Measurements from ENCODE around the gene RABEP1.
"Not testable (repeated sequence)": the region's sequence is repeated elsewhere in the genome, so short reads cannot be mapped to it uniquely, and the experiment has no call there.

RABEP1 gene

DNA sequence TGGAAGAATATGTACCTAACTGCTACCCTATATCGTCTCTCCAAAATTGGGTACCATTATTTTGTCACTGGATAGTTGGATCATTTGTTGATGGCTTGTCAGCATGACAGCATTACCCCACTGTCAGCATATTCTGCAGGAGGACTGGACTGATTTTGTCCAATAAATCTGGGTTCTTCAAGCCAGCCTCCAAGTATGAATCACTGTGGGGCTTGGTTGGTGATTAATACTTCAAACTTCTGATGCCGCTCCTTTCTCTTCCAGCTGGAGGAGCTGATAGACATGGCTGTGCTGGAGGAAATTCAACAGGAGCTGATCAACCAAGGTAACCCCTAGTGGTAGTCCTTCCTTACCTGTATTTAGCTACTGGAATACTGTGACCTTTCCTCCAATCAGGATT lies 140.4 kb downstream of the RABEP1 start:
- peak; percentile 21 to 34 for DNase-seq (ENCODE audit: low read depth in 2 of 2)

DNA sequence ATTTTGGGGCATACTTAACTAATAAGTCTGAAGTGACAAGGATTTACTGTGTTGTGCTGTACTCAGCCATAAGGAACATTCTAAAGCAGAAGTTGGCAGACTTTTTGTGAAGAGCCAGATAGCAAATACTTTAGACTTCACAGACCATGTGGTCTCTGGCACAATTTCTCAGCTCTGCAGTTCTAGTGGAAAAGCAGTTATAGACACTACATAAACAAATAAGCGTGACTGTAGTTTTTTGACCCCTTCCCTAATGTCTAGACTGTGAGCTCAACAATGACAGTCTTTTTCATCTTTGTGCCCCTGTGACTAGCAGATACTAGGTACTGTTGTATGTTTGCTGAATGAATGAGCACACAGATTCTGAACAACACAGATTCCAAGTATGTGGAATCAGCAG lies 142.8 kb downstream of the RABEP1 start:
- DNase-seq (ENCODE audit: low read depth in 2 of 2) = no peak

DNA sequence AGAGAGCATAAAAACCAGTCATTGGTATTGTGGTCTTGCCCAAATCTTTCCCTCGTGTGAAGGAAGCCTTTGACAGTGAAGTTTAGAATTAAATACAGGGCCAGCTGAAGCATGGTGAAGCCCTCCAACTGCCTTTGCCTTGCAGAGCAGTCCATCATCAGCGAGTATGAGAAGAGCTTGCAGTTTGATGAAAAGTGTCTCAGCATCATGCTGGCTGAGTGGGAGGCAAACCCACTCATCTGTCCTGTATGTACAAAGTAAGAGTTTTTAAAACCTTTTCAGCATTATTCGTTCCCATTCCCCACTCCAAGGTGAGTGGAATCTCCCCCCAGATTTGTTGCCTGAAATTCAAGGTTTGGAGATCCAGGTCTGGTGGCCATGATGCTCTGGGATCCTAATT lies 143.7 kb downstream of the RABEP1 start:
- DNase-seq (ENCODE audit: low read depth in 2 of 2) = no peak

DNA sequence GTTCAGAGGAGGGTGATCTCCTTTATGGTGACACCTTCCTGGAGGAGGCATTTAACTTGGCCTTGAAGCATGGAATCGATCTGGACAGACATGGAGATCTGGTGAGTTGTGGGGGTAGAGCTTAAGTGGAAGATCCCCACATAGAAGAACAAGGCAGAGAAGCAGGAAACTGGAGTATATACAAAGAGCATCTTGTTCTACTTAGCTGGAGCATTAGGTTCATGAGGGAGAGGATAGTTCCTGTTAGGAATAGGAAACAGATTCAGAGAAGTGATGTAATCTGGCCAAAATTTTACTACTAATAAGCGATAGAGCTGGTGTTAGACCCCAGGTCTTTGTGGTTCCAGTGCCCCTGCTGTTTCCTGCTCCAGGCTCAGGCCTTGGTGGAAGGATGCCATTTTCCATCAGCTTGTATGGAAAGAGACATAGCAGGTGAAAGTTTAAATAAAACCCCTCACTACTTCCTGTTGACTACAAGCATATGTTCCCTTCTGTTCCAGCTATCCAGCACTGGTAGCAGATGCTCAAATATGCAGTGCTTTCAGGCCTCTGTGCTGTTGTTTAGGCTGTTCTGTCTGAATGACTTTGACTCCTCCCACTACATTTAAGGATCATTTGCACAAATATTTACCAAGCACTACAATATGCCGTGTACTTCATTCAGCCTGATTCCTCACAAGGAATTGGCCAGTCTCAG lies 147.3 kb downstream of the RABEP1 start:
- DNase-seq (ENCODE audit: low read depth in 2 of 2) = no peak

DNA sequence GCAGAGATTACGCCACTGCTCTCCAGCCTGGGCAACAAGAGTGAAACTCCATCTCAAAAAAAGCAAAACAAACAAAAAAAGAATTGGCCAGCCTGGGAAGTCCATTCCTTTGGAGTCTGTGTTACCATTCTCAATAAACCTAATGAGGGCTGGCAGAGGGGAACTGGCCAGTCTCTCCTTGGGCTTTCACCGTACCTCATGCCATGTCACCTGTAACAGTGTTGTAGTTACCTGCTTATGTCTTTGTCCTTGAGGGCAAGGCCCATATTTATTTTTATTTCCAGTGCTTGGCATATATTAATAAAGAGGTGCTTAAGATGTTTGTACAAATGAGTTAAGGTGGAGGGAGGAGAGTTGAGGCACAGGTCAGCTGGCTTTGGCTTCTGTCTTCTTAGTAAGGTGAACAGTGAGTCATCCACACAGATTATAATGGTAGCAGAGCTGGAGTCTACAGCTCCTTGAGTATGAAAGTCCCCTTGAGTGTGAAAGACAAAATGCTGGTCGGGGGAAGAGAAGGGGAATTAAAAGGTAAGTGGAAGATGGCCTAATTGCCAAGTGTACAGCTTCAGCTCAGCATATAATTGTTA lies 148.4 kb downstream of the RABEP1 start:
- no peak for DNase-seq (ENCODE audit: low read depth in 2 of 2)

DNA sequence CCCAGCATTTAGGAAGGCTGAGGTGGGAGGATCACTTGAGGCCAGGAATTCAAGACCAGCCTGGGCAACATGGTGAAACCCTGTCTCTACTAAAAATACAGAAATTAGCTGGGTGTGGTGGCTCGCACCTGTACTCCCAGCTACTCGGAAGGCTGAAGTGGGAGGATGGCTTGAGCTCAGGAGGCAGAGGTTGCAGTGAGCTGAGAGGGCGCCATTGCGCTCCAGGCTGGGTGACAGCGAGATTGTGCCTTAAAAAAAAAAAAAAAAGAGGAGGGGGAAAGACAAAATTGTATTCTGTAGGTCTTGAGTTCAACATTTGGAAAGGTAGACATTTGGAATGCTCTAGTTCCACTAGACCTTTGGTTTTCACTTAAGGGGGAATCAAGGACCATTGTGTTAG lies 149.2 kb downstream of the RABEP1 start:
- not testable (repeated sequence) for DNase-seq (ENCODE audit: low read depth in 2 of 2)

DNA sequence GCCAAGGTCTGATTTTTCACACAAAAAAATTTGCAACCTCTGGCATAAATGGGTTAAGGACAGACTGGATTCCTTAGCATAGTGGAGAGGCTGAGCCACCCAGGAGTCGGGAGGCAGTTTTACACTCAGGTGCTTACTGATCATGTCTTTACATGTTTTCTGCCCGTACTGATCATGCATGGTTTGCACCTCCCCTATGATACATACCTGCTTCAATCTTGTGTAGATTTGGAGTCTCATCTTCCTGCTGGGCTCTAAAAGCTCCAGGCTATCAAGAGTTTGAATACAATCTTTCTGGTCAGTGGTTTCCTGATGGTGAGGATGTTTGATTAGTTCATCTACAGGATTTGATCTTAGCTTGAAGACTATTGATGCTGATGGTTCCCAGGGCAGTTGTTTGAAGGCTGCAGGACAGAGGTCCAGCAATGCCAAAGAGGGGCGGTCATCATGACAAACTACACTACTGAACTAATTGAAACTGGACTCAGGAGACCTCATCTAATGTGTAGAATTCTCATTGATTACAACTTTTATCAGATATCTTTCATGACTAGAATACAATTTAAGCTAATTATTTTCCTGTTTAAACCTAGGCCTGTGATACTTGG lies 150.0 kb downstream of the RABEP1 start:
- no peak for DNase-seq (ENCODE audit: low read depth in 2 of 2)

DNA sequence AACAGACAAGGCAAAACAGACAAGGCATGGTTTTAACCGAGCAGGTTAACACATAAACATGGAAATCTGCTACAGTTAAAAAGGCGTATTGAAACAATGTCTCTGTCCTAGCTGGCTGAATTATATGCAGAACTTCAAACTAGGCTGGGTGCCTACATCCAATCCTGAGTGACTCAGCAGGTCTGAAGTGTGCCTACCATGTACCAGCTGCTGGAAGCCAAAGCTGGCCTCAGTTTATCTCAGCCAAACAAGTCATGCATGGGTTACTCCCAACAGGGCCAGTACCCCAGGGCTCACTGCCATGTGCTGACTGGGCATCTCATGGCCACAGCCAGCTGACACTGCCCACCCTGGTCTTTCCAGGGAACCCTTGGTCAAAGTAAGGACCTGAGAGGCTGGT lies 152.9 kb downstream of the RABEP1 start:
- DNase-seq (ENCODE audit: low read depth in 2 of 2) = no peak
